VCaP (cell line): ENCODE measurements around the gene ZNRF4.

Source experiments
- H3K27ac ChIP-seq: fragments of 450-650 bp; 2 replicates; pipeline ENCODE4 v1.5.1; 2017
- CTCF ChIP-seq: fragments of 450-650 bp; conservative IDR thresholded peaks from 2 replicates; pipeline ENCODE4 v1.5.1; 2017; ENCODE audit warnings: mild to moderate bottlenecking, moderate library complexity

ZNRF4 gene

GRCh38 chr19:5497297-5497696, 42.1 kb downstream of the ZNRF4 start:
- no peak for TF ChIP-seq CTCF
- no peak overlapping the region for H3K27ac ChIP-seq

- no peak for TF ChIP-seq CTCF
- H3K27ac ChIP-seq: no peak overlapping the region
These were observed 43.8 kb downstream of the ZNRF4 start for GRCh38 chr19:5498830-5499550.

- H3K27ac ChIP-seq: no peak overlapping the region
- TF ChIP-seq CTCF: no peak
These were observed 46.7 kb downstream of the ZNRF4 start for GRCh38 chr19:5501907-5502306.

- H3K27ac ChIP-seq: no peak overlapping the region
- TF ChIP-seq CTCF: no peak
These were observed 48.4 kb downstream of the ZNRF4 start for GRCh38 chr19:5503598-5503997.

- no peak overlapping the region for H3K27ac ChIP-seq
- TF ChIP-seq CTCF: no peak; the same call in 1 of the 2 replicates
These were observed 48.9 kb downstream of the ZNRF4 start for GRCh38 chr19:5504114-5504513.
